ENCODE results near the gene IFT20. TPM values are rescaled to one million over a fixed set of nuclear protein-coding genes. Genes with fewer than 3 reads are reported as not detected.
A peak's percentile ranks its signal among the peaks of the same experiment; 100 is the strongest.
"Not testable (repeated sequence)": the region's sequence is repeated elsewhere in the genome, so short reads cannot be mapped to it uniquely, and the experiment has no call there.

Gene IFT20
- total RNA-seq, 2 experiments from 2014 or later = 24.6 to 28.9 TPM

DNA sequence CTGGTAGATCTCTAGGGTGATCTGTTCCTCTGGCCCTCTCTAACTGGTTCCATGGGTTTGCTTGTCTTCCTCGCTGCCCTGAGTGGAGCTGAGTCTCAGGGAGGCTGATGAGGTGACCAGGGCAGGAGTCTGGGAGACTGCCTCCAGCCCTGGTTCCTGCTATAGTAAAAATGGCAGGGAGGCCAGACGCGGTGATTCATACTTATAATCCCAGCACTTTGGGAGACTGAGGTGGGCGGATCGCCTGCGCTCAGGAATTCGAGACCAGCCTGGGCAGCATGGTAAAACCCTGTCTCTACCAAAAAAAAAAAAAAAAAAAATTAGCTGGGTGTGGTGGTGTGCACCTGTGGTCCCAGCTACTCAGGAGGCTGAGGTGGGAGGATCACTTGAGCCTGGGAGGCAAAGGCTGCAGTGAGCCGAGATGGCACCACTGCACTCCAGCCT is 3.5 kb upstream of the IFT20 start:
- ATAC-seq (ENCODE audit: low read depth); H3K27ac Mint-ChIP-seq; H3K4me3 Mint-ChIP-seq: not testable (repeated sequence)

DNA sequence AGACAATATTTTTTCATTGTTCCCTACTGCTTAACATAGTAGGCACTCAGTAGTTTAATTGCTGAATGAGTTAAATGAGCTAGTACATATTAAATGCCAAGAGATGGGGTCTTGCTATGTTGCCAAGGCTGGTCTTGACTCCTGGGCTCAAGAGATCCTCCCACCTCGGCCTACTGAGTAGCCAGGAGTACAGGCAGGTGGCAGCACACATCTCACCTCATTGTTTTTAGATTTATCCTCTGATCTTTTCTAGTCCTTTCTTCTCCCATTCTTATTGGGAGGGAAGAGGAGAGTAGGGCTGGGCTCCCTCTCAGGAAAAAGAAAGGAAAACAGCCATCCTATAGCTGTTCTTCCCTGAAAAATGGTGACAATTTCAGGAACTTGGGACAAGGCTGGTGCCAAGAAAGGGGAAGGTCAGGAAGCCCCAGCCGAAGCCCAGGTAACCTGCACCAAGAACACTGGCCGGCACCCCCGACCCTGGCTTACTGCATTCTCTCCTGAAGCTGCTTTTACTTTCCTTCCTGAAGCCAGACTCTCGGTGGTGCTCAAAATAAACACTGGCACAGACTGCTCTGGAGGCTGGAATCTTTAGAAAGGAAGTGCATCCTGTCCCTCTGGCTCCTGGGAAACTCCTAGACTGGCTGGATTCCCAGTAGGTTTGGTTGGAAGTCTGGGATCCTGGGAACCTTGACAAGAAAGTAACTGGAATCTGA is 2.9 kb upstream of the IFT20 start:
- H3K27me3 Mint-ChIP-seq = no peaks in the 10 kb centered on the region
- DNase-seq (no peak), ATAC-seq (ENCODE audit: low read depth) (no peak)
- no peak overlapping the region for H3K27ac Mint-ChIP-seq
- no peak overlapping the region for H3K4me3 Mint-ChIP-seq
- H3K36me3 Mint-ChIP-seq = peaks cover 4% of the 10 kb centered on the region
- H3K9me3 Mint-ChIP-seq = no peaks in the 10 kb centered on the region
- peaks cover 26% of the 10 kb centered on the region for H3K4me1 Mint-ChIP-seq
- POLR2A ChIA-PET = interaction anchor here (1.0 kb wide), 1 partner anchor 19 kb away, joined by 6 read pairs; the partner anchor contains the start of gene POLDIP2

More for the DNA sequence above, 3.5 kb upstream of the IFT20 start:
- peaks cover 26% of the 10 kb centered on the region for H3K4me1 Mint-ChIP-seq
- not testable (repeated sequence) for H3K9me3 Mint-ChIP-seq, H3K36me3 Mint-ChIP-seq, DNase-seq, H3K27me3 Mint-ChIP-seq
- POLR2A ChIA-PET = interaction anchor here (0.6 to 0.8 kb wide), 2 partner anchors 18 to 445 kb away, joined by 4 read pairs; partner anchors contain the start of gene POLDIP2

GRCh38 chr17:28335959-28336871 is 943 bp upstream of the IFT20 start:
- Mint-ChIP-seq H3K27me3 (no peaks in the 10 kb centered on the region), H3K27ac (peak overlapping the region; percentile 97), H3K9me3 (no peaks in the 10 kb centered on the region), H3K36me3 (peaks cover 2% of the 10 kb centered on the region), H3K4me3 (peak overlapping the region; percentile 97), H3K4me1 (peaks cover 27% of the 10 kb centered on the region)
- no peak for ATAC-seq (ENCODE audit: low read depth)
- no peak for DNase-seq
- POLR2A ChIA-PET = interaction anchor here (0.6 to 2.8 kb wide), 14 partner anchors 9 to 841 kb away, joined by 3 to 75 read pairs (median 6); partner anchors contain the start of genes POLDIP2 and TMEM97

DNA sequence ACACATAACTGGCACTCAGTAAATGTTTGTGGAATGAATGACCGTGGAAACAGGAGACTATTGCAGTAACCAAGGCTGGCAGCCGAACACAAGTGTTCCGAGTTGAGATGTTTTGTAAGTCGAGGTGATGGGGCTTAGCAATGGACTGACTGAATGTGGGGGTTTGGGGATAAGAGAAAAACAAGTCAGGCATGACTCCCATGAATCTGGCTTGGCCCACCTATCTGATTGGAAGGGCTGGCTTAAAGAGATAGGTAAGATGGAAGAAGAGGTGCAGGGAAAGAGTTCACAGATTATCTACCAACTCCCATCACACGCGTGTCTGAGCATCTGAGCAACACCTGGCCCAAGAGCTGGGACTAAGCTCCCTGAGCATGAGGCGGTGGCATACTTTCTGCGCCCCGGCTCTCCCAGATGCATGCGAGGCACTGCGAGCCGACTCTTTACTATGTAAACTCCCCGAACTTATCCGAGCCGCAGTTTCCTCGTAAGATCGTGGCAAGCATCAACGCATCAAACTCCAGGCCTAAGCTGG is 539 bp downstream of the IFT20 start:
- H3K4me1 Mint-ChIP-seq = peaks cover 27% of the 10 kb centered on the region
- ATAC-seq (ENCODE audit: low read depth) (no peak), DNase-seq (no peak)
- H3K27ac Mint-ChIP-seq = peak overlapping the region; percentile 97
- peak overlapping the region; percentile 97 for H3K4me3 Mint-ChIP-seq
- POLR2A ChIA-PET = interaction anchor here (1.1 to 2.8 kb wide), 8 partner anchors 13 to 293 kb away, joined by 3 to 75 read pairs (median 8); partner anchors contain the start of genes POLDIP2 and TMEM97
- H3K27me3 Mint-ChIP-seq = no peaks in the 10 kb centered on the region
- no peaks in the 10 kb centered on the region for H3K36me3 Mint-ChIP-seq
- no peaks in the 10 kb centered on the region for H3K9me3 Mint-ChIP-seq

GRCh38 chr17:28334171-28334570 is 1.1 kb downstream of the IFT20 start:
- Mint-ChIP-seq H3K27ac (peak overlapping the region; percentile 97), H3K4me1 (peaks cover 27% of the 10 kb centered on the region)

DNA sequence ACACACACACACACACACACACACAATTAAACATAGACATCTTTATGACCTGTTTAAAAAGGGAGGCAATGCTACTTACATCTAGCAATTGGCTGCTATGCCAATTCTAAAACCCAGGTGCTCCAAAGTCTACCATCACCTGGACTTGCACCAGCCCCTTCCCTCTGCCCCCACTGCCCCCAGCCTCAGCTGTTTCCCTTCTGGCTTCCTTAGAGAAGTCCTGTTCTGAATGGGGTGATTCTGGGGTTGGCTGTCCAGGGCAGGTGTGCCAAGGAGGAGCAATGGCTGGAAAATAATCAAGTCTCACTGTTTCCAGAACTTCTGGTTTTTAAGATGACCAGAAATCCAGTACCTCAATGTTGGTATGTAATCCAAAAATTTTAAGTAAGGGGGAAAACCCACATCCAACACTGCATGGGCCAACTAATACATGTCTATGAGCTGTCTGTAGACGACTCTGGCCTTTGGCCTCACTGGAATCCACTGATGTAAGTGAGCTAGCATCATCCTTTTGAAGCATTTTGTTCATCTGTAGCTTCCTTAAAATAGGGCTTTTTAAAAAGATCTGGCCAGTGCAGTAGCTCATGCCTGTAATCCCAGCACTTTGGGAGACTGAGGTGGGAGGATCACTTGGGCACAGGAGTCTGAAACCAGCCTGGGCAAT is 2.1 kb downstream of the IFT20 start:
- H3K27ac Mint-ChIP-seq = no peak overlapping the region
- H3K4me3 Mint-ChIP-seq = no peak overlapping the region
- no peaks in the 10 kb centered on the region for H3K27me3 Mint-ChIP-seq
- ATAC-seq (ENCODE audit: low read depth) (no peak), DNase-seq (no peak)
- H3K36me3 Mint-ChIP-seq = no peaks in the 10 kb centered on the region
- POLR2A ChIA-PET = interaction anchor here (0.6 to 0.7 kb wide), 2 partner anchors 15 to 49 kb away, joined by 3 read pairs; no protein-coding TSS in a partner anchor
- H3K4me1 Mint-ChIP-seq = peaks cover 23% of the 10 kb centered on the region
- no peaks in the 10 kb centered on the region for H3K9me3 Mint-ChIP-seq

More at GRCh38 chr17:28334171-28334570, 1.1 kb downstream of the IFT20 start:
- POLR2A ChIA-PET = interaction anchor here (1.1 to 2.8 kb wide), 3 partner anchors 13 to 23 kb away, joined by 3 to 75 read pairs (median 24); partner anchors contain the start of genes POLDIP2 and TMEM97
- Mint-ChIP-seq H3K9me3 (no peaks in the 10 kb centered on the region), H3K27me3 (no peaks in the 10 kb centered on the region), H3K4me3 (peak overlapping the region; percentile 97), H3K36me3 (no peaks in the 10 kb centered on the region)
- ATAC-seq (ENCODE audit: low read depth) (no peak), DNase-seq (no peak)

GRCh38 chr17:28331891-28332420 is 3.3 kb downstream of the IFT20 start:
- Mint-ChIP-seq H3K9me3 (no peaks in the 10 kb centered on the region), H3K4me3 (no peak overlapping the region), H3K4me1 (peaks cover 17% of the 10 kb centered on the region), H3K27me3 (no peaks in the 10 kb centered on the region), H3K36me3 (no peaks in the 10 kb centered on the region), H3K27ac (no peak overlapping the region)
- POLR2A ChIA-PET = interaction anchor here (0.7 to 0.9 kb wide), 2 partner anchors 11 to 14 kb away, joined by 3 read pairs; no protein-coding TSS in a partner anchor
- no peak for ATAC-seq (ENCODE audit: low read depth)
- DNase-seq = no peak

DNA sequence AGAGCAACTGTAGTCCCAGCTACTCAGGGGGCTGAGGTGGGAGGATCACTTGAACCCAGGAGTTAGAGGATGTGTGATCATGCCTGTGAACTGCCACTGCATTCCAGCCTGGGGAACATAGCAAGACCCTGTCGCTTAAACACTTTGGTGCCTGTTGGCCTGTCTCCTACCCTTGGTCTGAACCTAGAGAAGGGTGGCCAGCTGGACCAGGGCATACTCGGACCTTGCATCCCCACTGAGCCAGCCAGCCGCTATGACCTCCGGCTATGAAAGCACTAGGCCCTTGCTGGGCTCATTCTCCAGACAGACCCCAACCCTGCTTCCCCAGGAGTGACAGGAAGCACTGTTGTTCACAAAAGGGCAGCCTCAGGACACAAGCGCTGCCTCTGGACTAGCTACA is 4.6 kb downstream of the IFT20 start:
- ATAC-seq (ENCODE audit: low read depth) (no peak), DNase-seq (no peak)
- no peaks in the 10 kb centered on the region for H3K27me3 Mint-ChIP-seq
- peaks cover 14% of the 10 kb centered on the region for H3K4me1 Mint-ChIP-seq
- no peak overlapping the region for H3K4me3 Mint-ChIP-seq
- POLR2A ChIA-PET = interaction anchor here (0.9 kb wide), 1 partner anchor 10 kb away, joined by 3 read pairs; no protein-coding TSS in a partner anchor
- peaks cover 1% of the 10 kb centered on the region for H3K36me3 Mint-ChIP-seq
- H3K27ac Mint-ChIP-seq = no peak overlapping the region
- H3K9me3 Mint-ChIP-seq = no peaks in the 10 kb centered on the region

DNA sequence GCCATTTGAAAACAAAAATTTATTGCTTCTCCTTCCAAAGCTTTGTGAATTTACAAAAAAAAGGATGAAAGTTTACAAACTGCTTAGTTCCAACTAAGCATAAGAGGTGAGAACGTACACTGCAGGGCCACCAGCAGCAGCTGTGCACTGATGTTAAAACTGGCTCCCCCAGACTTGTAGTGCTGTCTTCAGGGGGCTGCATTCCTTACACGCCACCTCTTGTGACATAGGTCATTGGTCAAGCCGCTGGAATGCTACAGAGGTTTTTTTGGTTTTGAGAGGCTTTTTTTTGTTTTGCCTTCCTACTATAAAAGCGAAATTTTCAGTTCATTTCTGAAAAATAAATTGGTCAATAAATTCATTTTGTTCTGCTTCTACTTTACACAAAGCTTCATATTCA is 6.9 kb downstream of the IFT20 start:
- POLR2A ChIA-PET = no interaction called here
- no peak overlapping the region for H3K27ac Mint-ChIP-seq
- DNase-seq (no peak), ATAC-seq (ENCODE audit: low read depth) (no peak)
- H3K9me3 Mint-ChIP-seq = no peaks in the 10 kb centered on the region
- no peak overlapping the region for H3K4me3 Mint-ChIP-seq
- no peaks in the 10 kb centered on the region for H3K27me3 Mint-ChIP-seq
- H3K36me3 Mint-ChIP-seq = peaks cover 1% of the 10 kb centered on the region
- H3K4me1 Mint-ChIP-seq = peaks cover 2% of the 10 kb centered on the region

GRCh38 chr17:28327709-28328108 is 7.6 kb downstream of the IFT20 start:
- POLR2A ChIA-PET = no interaction called here
- Mint-ChIP-seq H3K27ac (no peak overlapping the region), H3K9me3 (no peaks in the 10 kb centered on the region), H3K4me1 (peaks cover 4% of the 10 kb centered on the region), H3K36me3 (peaks cover 1% of the 10 kb centered on the region), H3K27me3 (no peaks in the 10 kb centered on the region), H3K4me3 (no peak overlapping the region)
- ATAC-seq (ENCODE audit: low read depth) (no peak), DNase-seq (no peak)

DNA sequence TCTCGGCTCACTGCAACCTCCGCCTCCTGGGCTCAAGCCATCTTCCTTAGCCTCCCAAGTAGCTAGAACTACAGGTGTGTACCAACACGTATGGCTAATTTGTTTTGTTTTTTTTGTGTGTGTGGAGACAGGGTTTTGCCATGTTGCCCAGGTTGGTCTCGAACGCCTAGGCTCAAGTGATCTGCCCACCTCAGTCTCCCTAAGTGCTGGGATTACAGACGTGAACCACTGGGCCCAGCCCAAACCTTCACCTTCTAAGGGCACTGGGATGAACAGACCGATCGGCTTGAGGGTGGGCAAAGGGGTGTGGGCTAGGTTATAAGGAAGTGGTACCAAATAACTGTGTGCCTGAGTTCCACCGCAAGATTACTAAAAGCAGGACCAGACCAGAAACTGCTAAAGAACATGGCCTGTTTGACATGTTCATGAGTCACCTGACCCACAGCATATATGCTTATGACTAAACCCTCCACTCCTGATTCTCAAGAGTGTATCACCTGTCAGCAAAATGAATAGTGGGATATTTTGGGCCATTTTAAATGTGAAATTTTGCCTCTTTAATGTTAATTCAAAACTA is 8.2 kb downstream of the IFT20 start:
- ATAC-seq (ENCODE audit: low read depth) (no peak), DNase-seq (no peak)
- no peak overlapping the region for H3K4me3 Mint-ChIP-seq
- peaks cover 1% of the 10 kb centered on the region for H3K36me3 Mint-ChIP-seq
- no peaks in the 10 kb centered on the region for H3K9me3 Mint-ChIP-seq
- POLR2A ChIA-PET = no interaction called here
- peaks cover 2% of the 10 kb centered on the region for H3K4me1 Mint-ChIP-seq
- no peaks in the 10 kb centered on the region for H3K27me3 Mint-ChIP-seq
- no peak overlapping the region for H3K27ac Mint-ChIP-seq

GRCh38 chr17:28326114-28326513 is 9.2 kb downstream of the IFT20 start:
- no peaks in the 10 kb centered on the region for H3K9me3 Mint-ChIP-seq
- no peak for DNase-seq
- ATAC-seq (ENCODE audit: low read depth) = no peak
- POLR2A ChIA-PET = interaction anchor here (1.1 kb wide), 1 partner anchor 10 kb away, joined by 5 read pairs; the partner anchor contains the start of genes IFT20 and TNFAIP1
- H3K27ac Mint-ChIP-seq = no peak overlapping the region
- no peaks in the 10 kb centered on the region for H3K27me3 Mint-ChIP-seq
- peaks cover 1% of the 10 kb centered on the region for H3K36me3 Mint-ChIP-seq
- peaks cover 8% of the 10 kb centered on the region for H3K4me1 Mint-ChIP-seq
- no peak overlapping the region for H3K4me3 Mint-ChIP-seq
